WTC11 (cell line): ENCODE results near the gene RAB7A. TPM values are rescaled to one million over a fixed set of nuclear protein-coding genes. Genes with fewer than 3 reads are reported as not detected.

Experiments used
- ATAC-seq: fragments of 200-7000 bp; cut with Tn5 transposase; 2 replicates; pipeline ENCODE4 v1.10.0; 2021; ENCODE audit warnings: mild to moderate bottlenecking, moderate library complexity
- CTCF ChIA-PET: fragments of 300-600 bp; sonication (Branson Sonifier 250); formaldehyde crosslinking; loops from one replicate; lab custom pipeline; 2021; ENCODE audit warnings: antibody characterized with exemption; lab: Charles Lee
- POLR2A ChIA-PET: fragments of 350-600 bp; sonication (Branson Sonifier 250); formaldehyde crosslinking; loops from one replicate; lab custom pipeline; 2021; ENCODE audit warnings: antibody characterized with exemption; lab: Charles Lee
- DNase-seq: peaks from one replicate; pipeline ENCODE4 v3.0.0; 2021; ENCODE audit warnings: low spot score
- H3K27ac Mint-ChIP-seq: 2 replicates; pipeline ENCODE4 v1.8.0; 2021; ENCODE audit warnings: mixed read lengths
- H3K27me3 Mint-ChIP-seq: 2 replicates; pipeline ENCODE4 v1.8.0; 2021; ENCODE audit warnings: low read depth, mild to moderate bottlenecking, moderate library complexity, mixed read lengths
- H3K36me3 Mint-ChIP-seq: 2 replicates; pipeline ENCODE4 v1.8.0; 2021; ENCODE audit warnings: mixed read lengths
- H3K4me1 Mint-ChIP-seq: 2 replicates; pipeline ENCODE4 v1.8.0; 2022; ENCODE audit warnings: mixed read lengths
- H3K4me3 Mint-ChIP-seq: 2 replicates; pipeline ENCODE4 v1.8.0; 2021; ENCODE audit warnings: mild to moderate bottlenecking, moderate library complexity, mixed read lengths
- H3K9me3 Mint-ChIP-seq: 2 replicates; pipeline ENCODE4 v1.8.0; 2021; ENCODE audit warnings: mixed read lengths
- E2F1 ChIP-seq: sonication (generic); formaldehyde crosslinking; IDR thresholded peaks from 2 replicates; pipeline ENCODE4 v1.8.0; 2022; ENCODE audit warnings: mild to moderate bottlenecking, missing genetic modification reagents
- E2F5 ChIP-seq: sonication (generic); formaldehyde crosslinking; IDR thresholded peaks from 2 replicates; pipeline ENCODE4 v1.8.1; 2022; ENCODE audit warnings: mild to moderate bottlenecking, moderate library complexity, missing genetic modification reagents
- ESRRA ChIP-seq: sonication (generic); formaldehyde crosslinking; IDR thresholded peaks from 2 replicates; pipeline ENCODE4 v1.8.1; 2022; ENCODE audit warnings: mild to moderate bottlenecking, missing genetic modification reagents, borderline replicate concordance
- FOXJ3 ChIP-seq: sonication (generic); formaldehyde crosslinking; IDR thresholded peaks from 2 replicates; pipeline ENCODE4 v1.9.0; 2021; ENCODE audit warnings: missing genetic modification reagents, mild to moderate bottlenecking, borderline replicate concordance
- HMGXB4 ChIP-seq: sonication (generic); formaldehyde crosslinking; IDR thresholded peaks from 2 replicates; pipeline ENCODE4 v1.8.1; 2023; ENCODE audit warnings: mild to moderate bottlenecking, moderate library complexity, missing genetic modification reagents
- IRF2 ChIP-seq: sonication (generic); formaldehyde crosslinking; IDR thresholded peaks from 2 replicates; pipeline ENCODE4 v1.8.0; 2022; ENCODE audit warnings: low read depth, missing genetic modification reagents, borderline replicate concordance
- JAZF1 ChIP-seq: fragments of 250-450 bp; sonication (Bioruptor Pico); IDR thresholded peaks from 2 replicates; pipeline ENCODE4 v1.9.0; 2021; ENCODE audit warnings: moderate library complexity, mild to moderate bottlenecking, inconsistent platforms
- MLX ChIP-seq: sonication (generic); formaldehyde crosslinking; IDR thresholded peaks from 2 replicates; pipeline ENCODE4 v1.8.1; 2023; ENCODE audit warnings: mild to moderate bottlenecking, missing genetic modification reagents, moderate library complexity
- NFE2L1 ChIP-seq: sonication (generic); formaldehyde crosslinking; IDR thresholded peaks from 2 replicates; pipeline ENCODE4 v1.8.1; 2023; ENCODE audit warnings: missing genetic modification reagents
- NR1H2 ChIP-seq: sonication (generic); formaldehyde crosslinking; IDR thresholded peaks from 2 replicates; pipeline ENCODE4 v1.9.0; 2021; ENCODE audit warnings: mild to moderate bottlenecking, moderate library complexity, missing genetic modification reagents
- PRDM15 ChIP-seq: sonication (generic); formaldehyde crosslinking; IDR thresholded peaks from 2 replicates; pipeline ENCODE4 v1.8.0; 2022; ENCODE audit warnings: missing genetic modification reagents
- RELA ChIP-seq: sonication (generic); formaldehyde crosslinking; IDR thresholded peaks from 2 replicates; pipeline ENCODE4 v1.8.1; 2022; ENCODE audit warnings: missing genetic modification reagents, mild to moderate bottlenecking, borderline replicate concordance
- SOX15 ChIP-seq: fragments of 250-450 bp; sonication (Bioruptor Pico); IDR thresholded peaks from 2 replicates; pipeline ENCODE4 v1.9.0; 2021; ENCODE audit warnings: mild to moderate bottlenecking
- TEAD4 ChIP-seq: sonication (generic); formaldehyde crosslinking; IDR thresholded peaks from 2 replicates; pipeline ENCODE4 v1.8.0; 2022; ENCODE audit warnings: mild to moderate bottlenecking, missing genetic modification reagents
- USF2 ChIP-seq: sonication (generic); formaldehyde crosslinking; IDR thresholded peaks from 2 replicates; pipeline ENCODE4 v1.8.1; 2023; ENCODE audit warnings: mild to moderate bottlenecking, missing genetic modification reagents, moderate library complexity
- ZBTB21 ChIP-seq: sonication (generic); formaldehyde crosslinking; IDR thresholded peaks from 2 replicates; pipeline ENCODE4 v1.8.1; 2023; ENCODE audit warnings: mild to moderate bottlenecking, missing genetic modification reagents, borderline replicate concordance
- ZNF281 ChIP-seq: sonication (generic); formaldehyde crosslinking; IDR thresholded peaks from 2 replicates; pipeline ENCODE4 v1.8.0; 2023; ENCODE audit warnings: mild to moderate bottlenecking, missing genetic modification reagents
- ZNF317 ChIP-seq: sonication (generic); formaldehyde crosslinking; IDR thresholded peaks from 2 replicates; pipeline ENCODE4 v1.8.1; 2023; ENCODE audit warnings: low read depth, mild to moderate bottlenecking, moderate library complexity, missing genetic modification reagents, borderline replicate concordance
- ZNF416 ChIP-seq: fragments of 250-450 bp; sonication (Bioruptor Pico); IDR thresholded peaks from 2 replicates; pipeline ENCODE4 v1.9.0; 2021; ENCODE audit warnings: mild to moderate bottlenecking, inconsistent platforms
- total RNA-seq: library from RNA; stranded (reverse); gene quantifications from 3 replicates; pipeline ENCODE4 v1.2.3, GENCODE V29; 2021

RAB7A gene
- total RNA-seq, 1 experiment from 2014 or later = 184 TPM

- ChIA-PET POLR2A (no interaction called here), CTCF (no interaction called here)
- Mint-ChIP-seq H3K27me3 (peaks cover 14% of the 10 kb centered on the region), H3K9me3 (peaks cover 30% of the 10 kb centered on the region), H3K36me3 (peaks cover 25% of the 10 kb centered on the region), H3K4me1 (peaks cover 9% of the 10 kb centered on the region), H3K27ac (no peak overlapping the region), H3K4me3 (no peak overlapping the region)
- TF ChIP-seq JAZF1 (CRISPR knock-in tag) (no peak), USF2 (no peak), PRDM15 (CRISPR knock-in tag) (no peak), RELA (CRISPR knock-in tag) (no peak), HMGXB4 (CRISPR knock-in tag) (no peak), ESRRA (CRISPR knock-in tag) (no peak), SOX15 (CRISPR knock-in tag) (no peak), IRF2 (CRISPR knock-in tag) (no peak), NR1H2 (CRISPR knock-in tag) (no peak), TEAD4 (CRISPR knock-in tag) (no peak), MLX (no peak), ZBTB21 (CRISPR knock-in tag) (no peak), NFE2L1 (CRISPR knock-in tag) (no peak), ZNF317 (CRISPR knock-in tag) (no peak), FOXJ3 (CRISPR knock-in tag) (no peak), ZNF416 (CRISPR knock-in tag) (no peak), ZNF281 (no peak), E2F5 (CRISPR knock-in tag) (no peak), E2F1 (CRISPR knock-in tag) (no peak)
- DNase-seq = no peak
- no peak for ATAC-seq
Observed at GRCh38 chr3:128851601-128852000, 125.6 kb downstream of the RAB7A start.
